OCI-LY3 (cell line): ENCODE data around the gene FFAR4.

ENCODE experiments used
- H2AFZ ChIP-seq: fragments of 200-600, 300-600 bp; shearing (Covaris generic); 2 replicates; pipeline ENCODE4 v1.6.0; 2014; ENCODE audit warnings: antibody characterized with exemption, low read depth, low read length
- H3K27ac ChIP-seq: fragments of 200-600, 300-600 bp; sonication (generic); 2 replicates; pipeline ENCODE4 v1.5.1; 2014; ENCODE audit warnings: mild to moderate bottlenecking, low read length, moderate library complexity, mixed read lengths
- H3K27me3 ChIP-seq: fragments of 200-600, 300-600 bp; sonication (generic); 2 replicates; pipeline ENCODE4 v1.6.1; 2014; ENCODE audit warnings: low read depth, low read length, mixed read lengths
- H3K36me3 ChIP-seq: fragments of 200-600, 300-600 bp; sonication (generic); replicated peaks from 2 replicates; pipeline ENCODE3; 2014; ENCODE audit warnings: low read depth, low read length, mixed read lengths
- H3K4me1 ChIP-seq: fragments of 300-600, 200-600 bp; sonication (generic); 2 replicates; pipeline ENCODE4 v1.6.1; 2014; ENCODE audit warnings: low read length, mixed read lengths
- H3K4me2 ChIP-seq: fragments of 200-600, 300-600 bp; sonication (generic); 2 replicates; pipeline ENCODE4 v1.6.1; 2014; ENCODE audit warnings: low read length, mixed read lengths
- H3K4me3 ChIP-seq: fragments of 300-600, 200-600 bp; sonication (generic); 2 replicates; pipeline ENCODE4 v1.5.1; 2014; ENCODE audit warnings: antibody characterized with exemption, mild to moderate bottlenecking, low read length, moderate library complexity
- H3K79me2 ChIP-seq: fragments of 300-600, 200-600 bp; shearing (Covaris generic); 2 replicates; pipeline ENCODE4 v1.6.1; 2014; ENCODE audit warnings: mild to moderate bottlenecking, low read length, mixed read lengths
- H3K9ac ChIP-seq: fragments of 300-600, 200-600 bp; shearing (Covaris generic); 2 replicates; pipeline ENCODE4 v1.6.0; 2014; ENCODE audit warnings: mild to moderate bottlenecking, low read length, moderate library complexity
- H3K9me3 ChIP-seq: fragments of 200-600, 300-600 bp; shearing (Covaris generic); 2 replicates; pipeline ENCODE4 v1.6.1; 2014; ENCODE audit warnings: low read length, mixed read lengths; ENCODE audit not compliant: insufficient read depth
- H4K20me1 ChIP-seq: fragments of 200-600, 300-600 bp; sonication (generic); 2 replicates; pipeline ENCODE4 v1.6.1; 2016; ENCODE audit warnings: low read length, mixed read lengths; ENCODE audit not compliant: insufficient read depth
- EZH2phosphoT487 ChIP-seq: fragments of 200-600 bp; shearing (Covaris generic); IDR thresholded peaks from 2 replicates; pipeline ENCODE4 v1.6.1; 2018; ENCODE audit warnings: antibody characterized with exemption, mixed run types, low read depth
- TF ChIP-seq, protein P1 (sequence below): fragments of 200-600, 300-600 bp; sonication (generic); IDR thresholded peaks from 2 replicates; pipeline ENCODE4 v1.5.1; 2014; ENCODE audit warnings: antibody characterized with exemption, low read length, low read depth

The FFAR4 gene

DNA sequence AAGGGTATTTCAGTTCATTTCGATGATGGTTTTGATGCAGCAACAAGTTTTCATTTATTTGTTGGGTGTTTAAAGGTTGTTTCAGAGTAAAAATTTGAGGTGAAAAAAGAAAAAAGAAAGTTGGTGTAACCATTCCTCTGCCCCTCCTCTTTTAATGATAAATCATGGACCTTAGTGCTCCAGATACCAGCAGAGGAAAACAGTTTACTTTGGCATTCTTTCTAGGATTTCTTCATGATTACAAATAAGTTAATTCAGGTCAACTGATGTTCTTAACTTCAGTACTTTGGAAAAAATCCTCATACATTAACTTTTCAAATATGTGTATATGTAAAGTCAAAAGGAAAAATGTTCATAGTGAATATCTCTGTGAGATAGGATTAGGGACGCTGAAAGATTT lies 36.6 kb downstream of the FFAR4 start:
- H3K27me3 ChIP-seq: no peaks in the 10 kb centered on the region
- H3K4me3 ChIP-seq: no peak overlapping the region
- H3K4me1 ChIP-seq: no peaks in the 10 kb centered on the region
- H3K27ac ChIP-seq: no peak overlapping the region
- H3K4me2 ChIP-seq: no peak overlapping the region
- H4K20me1 ChIP-seq: no peaks in the 10 kb centered on the region
- no peak overlapping the region for H3K9ac ChIP-seq
- no peak for TF ChIP-seq EZH2phosphoT487
- TF ChIP-seq, protein P1, sequence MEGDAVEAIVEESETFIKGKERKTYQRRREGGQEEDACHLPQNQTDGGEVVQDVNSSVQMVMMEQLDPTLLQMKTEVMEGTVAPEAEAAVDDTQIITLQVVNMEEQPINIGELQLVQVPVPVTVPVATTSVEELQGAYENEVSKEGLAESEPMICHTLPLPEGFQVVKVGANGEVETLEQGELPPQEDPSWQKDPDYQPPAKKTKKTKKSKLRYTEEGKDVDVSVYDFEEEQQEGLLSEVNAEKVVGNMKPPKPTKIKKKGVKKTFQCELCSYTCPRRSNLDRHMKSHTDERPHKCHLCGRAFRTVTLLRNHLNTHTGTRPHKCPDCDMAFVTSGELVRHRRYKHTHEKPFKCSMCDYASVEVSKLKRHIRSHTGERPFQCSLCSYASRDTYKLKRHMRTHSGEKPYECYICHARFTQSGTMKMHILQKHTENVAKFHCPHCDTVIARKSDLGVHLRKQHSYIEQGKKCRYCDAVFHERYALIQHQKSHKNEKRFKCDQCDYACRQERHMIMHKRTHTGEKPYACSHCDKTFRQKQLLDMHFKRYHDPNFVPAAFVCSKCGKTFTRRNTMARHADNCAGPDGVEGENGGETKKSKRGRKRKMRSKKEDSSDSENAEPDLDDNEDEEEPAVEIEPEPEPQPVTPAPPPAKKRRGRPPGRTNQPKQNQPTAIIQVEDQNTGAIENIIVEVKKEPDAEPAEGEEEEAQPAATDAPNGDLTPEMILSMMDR: no peak
- H3K79me2 ChIP-seq: no peaks in the 10 kb centered on the region
- H3K36me3 ChIP-seq: no peaks in the 10 kb centered on the region
- no peaks in the 10 kb centered on the region for H3K9me3 ChIP-seq
- no peak overlapping the region for H2AFZ ChIP-seq

DNA sequence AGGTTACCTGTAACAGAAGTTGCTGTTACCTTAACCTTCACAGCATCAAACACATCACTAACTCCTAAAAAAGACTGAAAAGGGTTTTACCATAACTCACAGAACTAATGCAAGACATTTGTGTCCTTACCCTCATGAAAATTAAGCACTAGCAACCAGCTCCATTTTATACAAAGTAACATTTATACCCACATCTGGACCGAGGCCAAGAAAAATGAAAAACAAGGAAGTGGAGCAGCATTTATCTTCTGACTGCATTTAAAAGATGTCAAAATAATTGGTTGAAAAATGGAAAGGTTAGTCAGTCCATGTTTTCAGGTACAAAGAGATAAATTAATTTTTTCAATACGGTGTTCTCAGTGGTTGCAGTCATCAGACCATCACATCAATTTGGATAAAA lies 37.7 kb downstream of the FFAR4 start:
- no peak overlapping the region for H3K4me3 ChIP-seq
- no peak overlapping the region for H3K9ac ChIP-seq
- no peaks in the 10 kb centered on the region for H3K27me3 ChIP-seq
- no peak overlapping the region for H3K4me2 ChIP-seq
- no peaks in the 10 kb centered on the region for H3K79me2 ChIP-seq
- H3K36me3 ChIP-seq: no peaks in the 10 kb centered on the region
- TF ChIP-seq, protein P1: no peak
- TF ChIP-seq EZH2phosphoT487: no peak
- no peaks in the 10 kb centered on the region for H4K20me1 ChIP-seq
- no peak overlapping the region for H2AFZ ChIP-seq
- H3K27ac ChIP-seq: no peak overlapping the region
- no peaks in the 10 kb centered on the region for H3K4me1 ChIP-seq
- no peaks in the 10 kb centered on the region for H3K9me3 ChIP-seq

DNA sequence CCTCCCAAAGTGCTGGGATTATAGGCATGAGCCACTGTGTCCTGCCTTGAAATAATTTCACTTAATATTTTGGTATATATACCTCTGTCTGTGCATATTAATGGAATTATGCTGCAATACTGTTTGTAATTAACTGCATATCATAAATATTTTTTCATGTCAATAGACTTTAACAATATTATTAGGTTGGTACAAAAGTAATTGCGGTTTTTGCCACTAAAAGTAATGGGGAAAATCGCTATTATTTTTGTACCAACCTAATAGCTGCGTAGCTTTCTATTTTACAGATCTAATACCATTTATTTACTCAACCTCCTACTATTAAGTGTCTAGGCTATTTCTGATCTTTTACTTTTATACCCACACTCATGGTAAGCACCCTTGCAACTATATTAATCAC lies 42.0 kb downstream of the FFAR4 start:
- TF ChIP-seq EZH2phosphoT487: no peak
- TF ChIP-seq, protein P1: no peak
- Histone ChIP-seq H3K27ac (no peak overlapping the region), H4K20me1 (no peaks in the 10 kb centered on the region), H3K4me2 (no peak overlapping the region), H3K9me3 (no peaks in the 10 kb centered on the region), H3K9ac (no peak overlapping the region), H3K79me2 (no peaks in the 10 kb centered on the region), H3K4me1 (no peaks in the 10 kb centered on the region), H2AFZ (no peak overlapping the region), H3K27me3 (no peaks in the 10 kb centered on the region), H3K36me3 (no peaks in the 10 kb centered on the region), H3K4me3 (no peak overlapping the region)

DNA sequence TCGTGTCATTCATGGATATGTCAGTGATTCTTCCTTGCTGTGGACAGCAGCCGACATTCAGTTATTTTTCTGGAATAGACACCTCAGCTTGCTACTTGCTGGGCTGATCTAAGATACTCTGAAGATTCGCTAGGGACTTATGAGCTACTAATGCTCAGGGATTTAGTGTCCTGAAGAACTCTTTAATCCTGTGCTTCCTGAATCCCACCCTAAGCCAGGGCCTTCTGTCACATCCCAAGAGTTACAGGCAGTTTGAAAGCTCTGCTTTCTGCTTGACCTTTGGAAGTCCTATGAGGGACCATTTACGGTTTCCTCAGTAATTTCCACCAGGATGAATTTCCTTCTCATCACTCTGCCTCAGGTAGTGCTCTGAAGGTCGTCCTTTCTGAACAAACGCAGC lies 45.8 kb downstream of the FFAR4 start, which contains the start of gene PDE6C:
Gene PDE6C (plus strand): TSS at position 227 of the 400 bp plus-strand sequence. CDS start 189 bp downstream, outside the sequence.
- H3K79me2 ChIP-seq: no peaks in the 10 kb centered on the region
- H3K36me3 ChIP-seq: no peaks in the 10 kb centered on the region
- TF ChIP-seq, protein P1: no peak
- no peak for TF ChIP-seq EZH2phosphoT487
- no peaks in the 10 kb centered on the region for H3K9me3 ChIP-seq
- no peak within 1 kb of the TSS for H3K4me3 ChIP-seq
- H4K20me1 ChIP-seq: no peaks in the 10 kb centered on the region
- H3K27ac ChIP-seq: no peak within 1 kb of the TSS
- no peak within 1 kb of the TSS for H3K9ac ChIP-seq
- no peaks in the 10 kb centered on the region for H3K27me3 ChIP-seq
- no peaks in the 10 kb centered on the region for H3K4me1 ChIP-seq
- no peak within 1 kb of the TSS for H3K4me2 ChIP-seq
- H2AFZ ChIP-seq: no peak within 1 kb of the TSS
